ENCODE measurements around the gene SP7. TPM values are rescaled to one million over a fixed set of nuclear protein-coding genes. Genes with fewer than 3 reads are reported as not detected.
A peak's percentile ranks its signal among the peaks of the same experiment; 100 is the strongest.

SP7 gene
- total RNA-seq, 1 donor from 2014 or later = not detected

DNA sequence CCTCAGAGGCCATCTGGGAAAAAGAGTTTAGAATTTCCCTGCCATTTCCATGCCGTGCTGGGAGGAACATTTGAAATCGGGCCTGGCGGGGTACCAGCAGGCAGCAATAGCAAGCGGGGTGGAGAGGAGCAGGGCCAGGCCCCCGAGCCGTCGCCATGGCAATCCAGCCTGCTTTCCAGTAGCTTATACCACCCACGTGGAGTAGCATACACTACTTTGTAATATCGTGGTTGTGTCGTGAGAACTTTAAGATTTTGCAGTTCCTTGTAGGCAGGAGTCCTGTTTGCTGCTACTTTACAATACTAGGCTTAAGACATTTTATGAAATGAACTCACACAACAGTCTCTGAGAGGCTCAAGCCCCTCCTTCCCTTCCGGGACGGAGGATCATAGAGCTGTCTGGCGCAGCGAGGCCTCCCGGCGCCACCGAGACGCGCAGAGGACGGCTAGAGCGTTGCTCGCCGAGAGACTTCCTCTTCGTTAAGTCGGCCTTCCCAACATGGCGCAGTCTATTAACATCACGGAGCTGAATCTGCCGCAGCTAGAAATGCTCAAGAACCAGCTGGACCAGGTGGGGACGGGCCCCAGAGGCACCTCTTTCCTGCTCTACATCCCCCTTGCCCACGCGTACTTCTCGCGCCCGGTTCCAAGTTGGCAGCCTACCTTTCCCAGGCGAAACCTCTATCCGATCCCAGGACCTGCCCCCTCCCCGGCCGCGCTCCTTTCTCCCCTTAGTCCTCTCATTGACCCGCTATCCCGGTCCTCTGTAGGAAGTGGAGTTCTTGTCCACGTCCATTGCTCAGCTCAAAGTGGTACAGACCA, 40.9 kb downstream of the SP7 start, which contains the start of gene PFDN5:
TSS of gene PFDN5 (plus strand) at position 473 of the 821 bp plus-strand sequence. CDS start at position 499, 26 bp downstream.
- Mint-ChIP-seq H3K9me3 (no peaks in the 10 kb centered on the region), H3K27ac (peak within 1 kb of the TSS; percentile 97), H3K36me3 (ENCODE audit: low read depth) (peaks cover 37% of the 10 kb centered on the region), H3K4me1 (peaks cover 48% of the 10 kb centered on the region), H3K4me3 (peak within 1 kb of the TSS; percentile 99), H3K27me3 (no peaks in the 10 kb centered on the region)
- DNase-seq (peak; percentile 75), ATAC-seq (ENCODE audit: low read depth) (peak; percentile 89)
- TF ChIP-seq, protein P1, sequence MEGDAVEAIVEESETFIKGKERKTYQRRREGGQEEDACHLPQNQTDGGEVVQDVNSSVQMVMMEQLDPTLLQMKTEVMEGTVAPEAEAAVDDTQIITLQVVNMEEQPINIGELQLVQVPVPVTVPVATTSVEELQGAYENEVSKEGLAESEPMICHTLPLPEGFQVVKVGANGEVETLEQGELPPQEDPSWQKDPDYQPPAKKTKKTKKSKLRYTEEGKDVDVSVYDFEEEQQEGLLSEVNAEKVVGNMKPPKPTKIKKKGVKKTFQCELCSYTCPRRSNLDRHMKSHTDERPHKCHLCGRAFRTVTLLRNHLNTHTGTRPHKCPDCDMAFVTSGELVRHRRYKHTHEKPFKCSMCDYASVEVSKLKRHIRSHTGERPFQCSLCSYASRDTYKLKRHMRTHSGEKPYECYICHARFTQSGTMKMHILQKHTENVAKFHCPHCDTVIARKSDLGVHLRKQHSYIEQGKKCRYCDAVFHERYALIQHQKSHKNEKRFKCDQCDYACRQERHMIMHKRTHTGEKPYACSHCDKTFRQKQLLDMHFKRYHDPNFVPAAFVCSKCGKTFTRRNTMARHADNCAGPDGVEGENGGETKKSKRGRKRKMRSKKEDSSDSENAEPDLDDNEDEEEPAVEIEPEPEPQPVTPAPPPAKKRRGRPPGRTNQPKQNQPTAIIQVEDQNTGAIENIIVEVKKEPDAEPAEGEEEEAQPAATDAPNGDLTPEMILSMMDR (IDR thresholded peaks at IDR 0.05) = no peak
- ChIA-PET CTCF (interaction anchor here (0.6 to 14.7 kb wide), 9 partner anchors 8 to 139 kb away, joined by 3 to 298 read pairs (median 4); partner anchors contain the start of genes AAAS, ESPL1 and ITGB7), POLR2A (interaction anchor here (0.7 to 8.5 kb wide), 21 partner anchors 16 to 380 kb away, joined by 3 to 114 read pairs (median 5); partner anchors contain the start of genes AAAS, ATP5MC2, CSAD and ESPL1)
- intact Hi-C loops (cut with micrococcal nuclease) = loop anchor here (1.0 to 2.0 kb wide), 8 partner anchors 26 to 289 kb away; partner anchors contain the start of genes AAAS, CSAD, EIF4B and ESPL1

DNA sequence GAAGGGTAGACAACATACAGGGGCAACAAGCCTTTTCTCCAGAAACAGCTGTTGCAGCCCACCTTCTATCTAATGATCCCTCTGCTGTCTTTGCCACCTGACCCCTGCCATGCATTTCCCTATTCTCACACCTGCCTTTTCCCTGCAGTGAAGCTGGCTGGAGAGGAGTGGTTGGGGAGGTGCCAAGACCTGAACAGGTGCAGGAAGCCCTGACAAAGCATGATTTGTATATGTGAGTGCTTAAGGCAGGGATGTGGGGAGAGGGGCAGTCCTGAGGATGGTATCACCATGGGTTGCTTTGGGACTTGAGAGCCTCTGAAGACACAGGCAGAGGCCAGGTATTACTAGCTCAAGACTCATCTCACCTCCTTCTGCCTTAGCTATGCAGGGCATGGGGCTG, 43.7 kb downstream of the SP7 start:
- TF ChIP-seq, protein P1 (IDR thresholded peaks at IDR 0.05) = no peak
- intact Hi-C loops (cut with micrococcal nuclease) = no loop called here
- Mint-ChIP-seq H3K4me1 (peaks cover 27% of the 10 kb centered on the region), H3K36me3 (ENCODE audit: low read depth) (peaks cover 12% of the 10 kb centered on the region), H3K9me3 (no peaks in the 10 kb centered on the region), H3K27ac (no peak overlapping the region), H3K4me3 (no peak overlapping the region), H3K27me3 (no peaks in the 10 kb centered on the region)
- CTCF ChIA-PET = interaction anchor here (1.4 to 14.7 kb wide), 3 partner anchors 41 to 132 kb away, joined by 3 to 298 read pairs (median 4); partner anchors contain the start of gene ITGB7
- POLR2A ChIA-PET = interaction anchor here (3.6 kb wide), 1 partner anchor 72 kb away, joined by 33 read pairs; no protein-coding TSS in a partner anchor
- ATAC-seq (ENCODE audit: low read depth) (no peak), DNase-seq (no peak)

DNA sequence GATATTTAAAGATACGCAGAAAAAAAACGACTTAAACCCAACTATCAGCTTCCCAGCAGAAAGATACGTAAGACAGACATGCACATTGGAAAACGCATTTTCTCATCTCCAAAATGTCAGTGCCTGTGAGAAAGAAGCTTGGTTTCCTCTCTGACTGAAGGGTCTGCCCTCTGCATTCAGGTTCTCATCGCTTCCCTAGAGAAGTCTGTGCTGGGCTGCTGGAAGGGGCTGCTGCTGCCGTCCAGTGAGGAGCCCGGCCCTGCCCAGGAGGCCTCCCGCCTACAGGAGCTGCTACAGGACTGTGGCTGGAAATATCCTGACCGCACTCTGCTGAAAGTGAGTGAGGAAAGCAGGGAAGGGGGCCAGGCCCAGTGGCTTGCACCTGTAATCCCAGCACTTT, 45.5 kb downstream of the SP7 start:
- no peak for ATAC-seq (ENCODE audit: low read depth)
- CTCF ChIA-PET = interaction anchor here (0.6 to 14.7 kb wide), 4 partner anchors 13 to 132 kb away, joined by 3 to 298 read pairs (median 24); partner anchors contain the start of gene ITGB7
- Mint-ChIP-seq H3K27me3 (no peaks in the 10 kb centered on the region), H3K9me3 (no peaks in the 10 kb centered on the region), H3K36me3 (ENCODE audit: low read depth) (peaks cover 6% of the 10 kb centered on the region), H3K4me3 (no peak overlapping the region), H3K27ac (no peak overlapping the region), H3K4me1 (peaks cover 13% of the 10 kb centered on the region)
- POLR2A ChIA-PET = no interaction called here
- intact Hi-C loops (cut with micrococcal nuclease) = no loop called here
- TF ChIP-seq, protein P1 (IDR thresholded peaks at IDR 0.05) = no peak
- no peak for DNase-seq

DNA sequence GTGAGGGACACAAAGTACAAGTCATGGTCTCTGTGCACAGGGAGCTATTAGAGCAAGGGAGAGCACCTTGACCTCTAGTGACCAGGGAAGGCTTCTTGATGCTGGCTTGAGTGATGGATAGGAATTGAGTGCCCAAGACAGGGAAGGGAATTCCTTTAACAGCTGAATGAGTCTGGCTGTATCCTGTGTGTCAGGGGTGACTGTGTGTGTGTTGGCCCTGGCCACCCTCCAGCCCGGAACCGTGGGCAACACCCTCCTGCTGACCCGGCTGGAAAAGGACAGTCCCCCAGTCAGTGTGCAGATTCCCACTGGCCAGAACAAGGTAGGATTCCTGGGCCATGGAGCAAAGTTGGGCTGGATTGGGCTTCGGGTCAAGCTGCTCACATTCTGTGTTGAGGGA, 46.3 kb downstream of the SP7 start:
- ChIA-PET CTCF (interaction anchor here (1.0 to 14.7 kb wide), 3 partner anchors 62 to 131 kb away, joined by 3 to 298 read pairs (median 44); partner anchors contain the start of gene ITGB7), POLR2A (interaction anchor here (1.6 kb wide), 1 partner anchor 72 kb away, joined by 3 read pairs; no protein-coding TSS in a partner anchor)
- no peak overlapping the region for H3K4me3 Mint-ChIP-seq
- H3K27ac Mint-ChIP-seq = no peak overlapping the region
- no peak for DNase-seq
- intact Hi-C loops (cut with micrococcal nuclease) = no loop called here
- ATAC-seq (ENCODE audit: low read depth) = no peak
- no peaks in the 10 kb centered on the region for H3K27me3 Mint-ChIP-seq
- no peaks in the 10 kb centered on the region for H3K36me3 Mint-ChIP-seq (ENCODE audit: low read depth)
- TF ChIP-seq, protein P1 (IDR thresholded peaks at IDR 0.05) = no peak
- H3K4me1 Mint-ChIP-seq = peaks cover 6% of the 10 kb centered on the region
- H3K9me3 Mint-ChIP-seq = no peaks in the 10 kb centered on the region

DNA sequence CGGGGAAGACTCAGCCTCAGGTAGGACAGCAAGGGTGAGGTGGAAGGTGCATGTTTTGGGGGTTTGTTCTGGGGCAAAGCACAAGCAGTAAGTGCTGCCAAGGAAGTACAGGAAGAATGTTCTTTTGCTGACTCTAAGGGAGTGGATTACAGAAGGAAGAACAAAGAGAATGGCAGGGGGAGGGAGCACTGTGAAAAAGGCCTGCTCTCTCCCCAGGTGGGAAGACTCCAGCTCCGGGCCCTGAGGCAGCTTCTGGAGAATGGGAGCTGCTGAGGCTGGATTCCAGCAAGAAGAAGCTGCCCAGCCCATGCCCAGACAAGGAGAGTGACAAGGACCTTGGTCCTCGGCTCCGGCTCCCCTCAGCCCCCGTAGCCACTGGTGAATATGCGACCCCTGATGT, 47.8 kb downstream of the SP7 start:
- intact Hi-C loops (cut with micrococcal nuclease) = no loop called here

More for the DNA sequence above, 47.8 kb downstream of the SP7 start:
- Mint-ChIP-seq H3K27ac (no peak overlapping the region), H3K4me3 (no peak overlapping the region), H3K9me3 (no peaks in the 10 kb centered on the region), H3K36me3 (ENCODE audit: low read depth) (no peaks in the 10 kb centered on the region), H3K27me3 (no peaks in the 10 kb centered on the region), H3K4me1 (peaks cover 4% of the 10 kb centered on the region)
- TF ChIP-seq, protein P1 (IDR thresholded peaks at IDR 0.05) = no peak
- DNase-seq (no peak), ATAC-seq (ENCODE audit: low read depth) (no peak)
- CTCF ChIA-PET = interaction anchor here (0.9 to 14.7 kb wide), 14 partner anchors 11 to 223 kb away, joined by 3 to 298 read pairs (median 4); partner anchors contain the start of genes AAAS, ESPL1 and ITGB7
- POLR2A ChIA-PET = interaction anchor here (0.6 to 1.4 kb wide), 3 partner anchors 49 to 79 kb away, joined by 3 to 4 read pairs (median 3); no protein-coding TSS in a partner anchor
